OCI-LY1 (cell line): Measurements from ENCODE around the gene CORO2B.

Source experiments
- H2AFZ ChIP-seq: fragments of 200-600 bp; sonication (generic), shearing (Covaris generic); 2 replicates; pipeline ENCODE4 v1.6.0; 2014; ENCODE audit warnings: antibody characterized with exemption, mild to moderate bottlenecking, low read length
- H3F3A ChIP-seq: fragments of 200-600 bp; sonication (generic), shearing (Covaris generic); 2 replicates; pipeline ENCODE4 v1.6.0; 2014; ENCODE audit warnings: mild to moderate bottlenecking, antibody characterized with exemption, low read length, moderate library complexity; ENCODE audit not compliant: insufficient read depth
- H3K27ac ChIP-seq: fragments of 200-600 bp; sonication (generic); 2 replicates; pipeline ENCODE4 v1.5.1; 2014; ENCODE audit warnings: low read length, mixed run types, mild to moderate bottlenecking, low read depth; ENCODE audit not compliant: poor library complexity, severe bottlenecking
- H3K27me3 ChIP-seq: fragments of 200-600 bp; sonication (generic); 2 replicates; pipeline ENCODE4 v1.6.0; 2014; ENCODE audit warnings: antibody characterized with exemption, mild to moderate bottlenecking, low read length, moderate library complexity; ENCODE audit not compliant: insufficient read depth
- H3K36me3 ChIP-seq: fragments of 200-600 bp; sonication (generic); 2 replicates; pipeline ENCODE4 v1.6.1; 2014; ENCODE audit warnings: mild to moderate bottlenecking, antibody characterized with exemption, low read length, moderate library complexity, mixed read lengths; ENCODE audit not compliant: insufficient read depth
- H3K4me1 ChIP-seq: fragments of 200-600 bp; sonication (generic); 2 replicates; pipeline ENCODE4 v1.5.1; 2014; ENCODE audit warnings: mild to moderate bottlenecking, low read length, moderate library complexity; ENCODE audit not compliant: insufficient read depth, severe bottlenecking
- H3K4me2 ChIP-seq: fragments of 200-600 bp; sonication (generic), shearing (Covaris generic); 2 replicates; pipeline ENCODE4 v1.6.1; 2014; ENCODE audit warnings: low read length
- H3K4me3 ChIP-seq: fragments of 200-600 bp; sonication (generic); 2 replicates; pipeline ENCODE4 v1.5.1; 2014; ENCODE audit warnings: low read length, low read depth, mild to moderate bottlenecking, mixed read lengths; ENCODE audit not compliant: poor library complexity, severe bottlenecking
- H3K79me2 ChIP-seq: fragments of 200-600 bp; shearing (Covaris generic); 2 replicates; pipeline ENCODE4 v1.6.1; 2016; ENCODE audit warnings: mixed run types, low read length, mixed read lengths; ENCODE audit not compliant: insufficient read depth
- H3K9ac ChIP-seq: fragments of 200-600 bp; sonication (generic), shearing (Covaris generic); 2 replicates; pipeline ENCODE4 v1.6.1; 2014; ENCODE audit warnings: mild to moderate bottlenecking, low read length, mixed read lengths
- H3K9me2 ChIP-seq: fragments of 200-600 bp; sonication (generic), shearing (Covaris generic); 2 replicates; pipeline ENCODE4 v1.6.1; 2014; ENCODE audit warnings: low read depth, mild to moderate bottlenecking, low read length, mixed read lengths
- H3K9me3 ChIP-seq: fragments of 200-600 bp; shearing (Covaris generic); 2 replicates; pipeline ENCODE4 v1.6.1; 2014; ENCODE audit warnings: low read length, mixed read lengths
- H4K20me1 ChIP-seq: fragments of 200-600 bp; sonication (generic), shearing (Covaris generic); 2 replicates; pipeline ENCODE4 v1.6.0; 2016; ENCODE audit warnings: mild to moderate bottlenecking, low read length; ENCODE audit not compliant: insufficient read depth
- EZH2 ChIP-seq: fragments of 200-600 bp; sonication (generic), shearing (Covaris generic); IDR thresholded peaks from 2 replicates; pipeline ENCODE4 v1.8.0; 2017; ENCODE audit warnings: borderline replicate concordance, mixed run types, mild to moderate bottlenecking, antibody characterized with exemption, low read length, moderate library complexity, mixed read lengths
- TF ChIP-seq, protein P1 (sequence below): fragments of 200-600 bp; sonication (generic), shearing (Covaris generic); IDR thresholded peaks from 2 replicates; pipeline ENCODE4 v1.5.1; 2017; ENCODE audit warnings: mild to moderate bottlenecking, antibody characterized with exemption, low read length, moderate library complexity, mixed read lengths

The CORO2B gene

DNA sequence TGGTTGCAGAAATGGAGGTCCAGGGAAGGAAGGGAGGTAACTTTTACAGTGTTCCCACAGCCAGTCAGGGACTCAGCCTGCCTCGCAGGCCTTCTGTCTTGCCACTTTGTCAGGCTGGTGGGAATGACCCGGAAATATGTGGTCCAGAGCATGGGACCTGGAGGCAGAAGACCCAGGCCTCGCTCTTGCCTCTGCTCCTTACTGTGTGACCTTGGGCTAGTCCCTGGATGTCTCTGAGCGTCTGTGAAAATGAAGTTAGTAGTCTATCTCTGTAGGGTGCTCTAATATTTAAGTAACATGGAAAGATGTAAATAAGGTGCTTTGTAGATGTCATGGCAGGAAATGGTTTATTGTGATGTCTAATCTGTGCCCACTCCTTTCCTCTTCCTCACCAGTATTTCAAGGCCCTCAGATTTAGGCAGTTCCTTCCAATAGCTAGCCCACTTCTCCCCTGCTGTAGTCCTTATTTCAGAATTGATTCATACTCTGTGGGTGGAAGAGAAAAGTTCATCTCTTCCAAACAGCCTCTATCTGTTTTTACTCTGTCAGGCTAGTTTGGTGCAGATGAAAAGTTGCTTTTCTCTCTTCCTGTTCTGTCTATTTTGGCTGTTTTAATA lies 9.1 kb downstream of the CORO2B start:
- Histone ChIP-seq H3K9ac (no peak overlapping the region), H3K4me1 (no peaks in the 10 kb centered on the region), H3K4me3 (no peak overlapping the region), H3K4me2 (no peak overlapping the region), H3K36me3 (no peaks in the 10 kb centered on the region), H3K27ac (no peak overlapping the region), H3K9me2 (no peaks in the 10 kb centered on the region), H2AFZ (no peak overlapping the region), H3K9me3 (no peaks in the 10 kb centered on the region), H4K20me1 (no peaks in the 10 kb centered on the region), H3K27me3 (no peaks in the 10 kb centered on the region), H3F3A (no peaks in the 10 kb centered on the region), H3K79me2 (no peaks in the 10 kb centered on the region)
- TF ChIP-seq, protein P1, sequence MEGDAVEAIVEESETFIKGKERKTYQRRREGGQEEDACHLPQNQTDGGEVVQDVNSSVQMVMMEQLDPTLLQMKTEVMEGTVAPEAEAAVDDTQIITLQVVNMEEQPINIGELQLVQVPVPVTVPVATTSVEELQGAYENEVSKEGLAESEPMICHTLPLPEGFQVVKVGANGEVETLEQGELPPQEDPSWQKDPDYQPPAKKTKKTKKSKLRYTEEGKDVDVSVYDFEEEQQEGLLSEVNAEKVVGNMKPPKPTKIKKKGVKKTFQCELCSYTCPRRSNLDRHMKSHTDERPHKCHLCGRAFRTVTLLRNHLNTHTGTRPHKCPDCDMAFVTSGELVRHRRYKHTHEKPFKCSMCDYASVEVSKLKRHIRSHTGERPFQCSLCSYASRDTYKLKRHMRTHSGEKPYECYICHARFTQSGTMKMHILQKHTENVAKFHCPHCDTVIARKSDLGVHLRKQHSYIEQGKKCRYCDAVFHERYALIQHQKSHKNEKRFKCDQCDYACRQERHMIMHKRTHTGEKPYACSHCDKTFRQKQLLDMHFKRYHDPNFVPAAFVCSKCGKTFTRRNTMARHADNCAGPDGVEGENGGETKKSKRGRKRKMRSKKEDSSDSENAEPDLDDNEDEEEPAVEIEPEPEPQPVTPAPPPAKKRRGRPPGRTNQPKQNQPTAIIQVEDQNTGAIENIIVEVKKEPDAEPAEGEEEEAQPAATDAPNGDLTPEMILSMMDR, result no peak
- no peak for TF ChIP-seq EZH2

DNA sequence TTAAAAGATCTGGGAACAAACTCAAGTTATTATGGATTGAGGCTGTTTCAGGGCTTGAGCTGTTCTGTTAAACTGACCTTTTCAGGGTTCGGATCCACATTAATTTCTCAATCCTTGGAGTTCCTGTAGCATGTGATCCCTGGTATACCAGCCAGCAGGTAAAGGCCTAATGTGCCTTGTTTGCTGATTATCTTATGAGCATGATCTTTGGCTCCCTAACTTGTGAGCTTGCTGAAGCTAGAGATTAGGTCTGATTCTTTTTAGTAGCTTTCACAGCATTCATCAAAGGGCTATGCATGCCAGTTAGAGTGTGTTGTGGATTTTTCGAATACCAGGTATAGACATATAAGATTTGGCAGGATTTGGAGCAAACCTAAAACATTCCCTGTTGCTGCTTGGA lies 10.3 kb downstream of the CORO2B start:
- Histone ChIP-seq H3K27me3 (0 out of 2 replicates have a peak, but pooled peaks cover 6% of the 10 kb centered on the region), H3K4me2 (no peak overlapping the region), H3K79me2 (no peaks in the 10 kb centered on the region), H3K4me3 (no peak overlapping the region), H3F3A (no peaks in the 10 kb centered on the region), H3K9ac (no peak overlapping the region), H4K20me1 (no peaks in the 10 kb centered on the region), H2AFZ (no peak overlapping the region), H3K9me2 (no peaks in the 10 kb centered on the region), H3K9me3 (no peaks in the 10 kb centered on the region), H3K36me3 (no peaks in the 10 kb centered on the region), H3K4me1 (no peaks in the 10 kb centered on the region), H3K27ac (no peak overlapping the region)
- no peak for TF ChIP-seq EZH2
- TF ChIP-seq, protein P1, result no peak

DNA sequence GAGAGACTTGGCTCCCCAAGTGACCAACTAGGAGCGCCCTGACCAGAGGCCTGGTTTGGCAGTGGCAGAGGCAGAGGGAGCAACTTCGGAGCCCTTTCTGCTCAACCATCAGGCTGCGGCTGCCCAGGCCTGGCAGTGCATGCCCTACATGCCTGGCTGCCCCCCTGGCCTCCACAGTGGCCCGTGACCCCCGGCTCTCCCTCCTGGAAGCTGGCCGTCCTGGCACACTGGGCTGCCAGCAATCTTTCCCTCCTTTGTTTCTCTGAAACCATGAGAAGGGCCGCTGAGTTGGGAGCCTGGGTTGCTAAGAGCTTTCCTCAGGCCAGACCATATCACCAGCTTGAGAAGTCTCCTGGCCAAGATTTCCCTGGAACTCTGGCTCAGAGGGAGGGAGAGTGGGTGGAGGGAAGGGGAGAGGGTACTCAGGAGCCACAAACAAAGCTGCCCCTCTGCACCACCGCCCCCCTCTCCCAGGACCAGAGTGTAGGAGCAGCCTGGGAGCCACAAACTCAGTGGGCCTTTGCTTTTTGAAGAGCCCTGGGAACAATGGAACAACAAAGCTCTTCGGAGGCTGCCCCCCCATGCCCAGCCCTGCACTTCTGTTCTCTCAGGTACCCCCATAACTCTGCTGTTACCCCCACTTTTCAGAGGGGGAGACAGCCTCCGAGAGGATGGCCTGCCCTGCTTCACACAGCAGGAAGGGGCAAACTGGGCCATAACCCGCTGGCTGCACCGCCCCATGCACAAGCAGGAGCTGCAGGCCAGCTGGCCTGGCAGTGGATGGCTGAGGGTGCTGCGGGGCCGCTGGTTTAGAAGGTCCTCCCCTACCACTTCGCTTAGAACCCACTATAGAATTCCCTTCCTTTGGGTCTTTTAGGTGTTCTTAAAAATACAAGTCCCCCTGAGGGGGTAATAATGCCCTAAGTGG lies 11.3 kb downstream of the CORO2B start:
- Histone ChIP-seq H3K4me1 (no peaks in the 10 kb centered on the region), H3K9me3 (no peaks in the 10 kb centered on the region), H4K20me1 (no peaks in the 10 kb centered on the region), H3K9ac (no peak overlapping the region), H3K4me2 (no peak overlapping the region), H2AFZ (no peak overlapping the region), H3F3A (no peaks in the 10 kb centered on the region), H3K27me3 (0 out of 2 replicates have a peak, but pooled peaks cover 6% of the 10 kb centered on the region), H3K4me3 (no peak overlapping the region), H3K36me3 (no peaks in the 10 kb centered on the region), H3K27ac (no peak overlapping the region), H3K9me2 (no peaks in the 10 kb centered on the region), H3K79me2 (no peaks in the 10 kb centered on the region)
- TF ChIP-seq, protein P1, result no peak
- TF ChIP-seq EZH2, result no peak
